GM04504 (cell line): ENCODE results near the gene SLC9A1.
A peak's percentile ranks its signal among the peaks of the same experiment; 100 is the strongest.
"Not testable (repeated sequence)": the region's sequence is repeated elsewhere in the genome, so short reads cannot be mapped to it uniquely, and the experiment has no call there.

Experiments used
- DNase-seq: peaks from one replicate; pipeline ENCODE4 v3.0.0-alpha.2; 2012; ENCODE audit warnings: low read depth

SLC9A1 gene

DNA sequence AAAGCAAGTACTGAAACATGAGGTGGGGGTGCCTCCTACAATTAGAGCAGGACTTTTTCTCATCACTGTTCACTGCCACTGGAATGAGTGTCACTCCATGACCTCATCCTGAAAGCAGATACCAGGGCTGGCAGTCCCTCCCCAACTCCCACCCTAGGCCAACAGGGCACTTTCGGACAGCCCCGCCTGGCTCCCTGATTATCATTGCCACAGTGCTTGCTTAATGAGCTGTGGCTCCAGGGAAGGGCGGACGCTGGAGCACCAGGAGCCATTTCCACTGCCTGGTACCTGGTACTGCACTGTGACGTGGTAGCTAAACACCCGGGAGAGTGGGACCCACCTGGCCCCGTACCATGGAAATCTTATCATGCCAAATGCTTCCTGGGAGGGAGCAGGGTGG is 22.3 kb downstream of the SLC9A1 start:
- no peak for DNase-seq

DNA sequence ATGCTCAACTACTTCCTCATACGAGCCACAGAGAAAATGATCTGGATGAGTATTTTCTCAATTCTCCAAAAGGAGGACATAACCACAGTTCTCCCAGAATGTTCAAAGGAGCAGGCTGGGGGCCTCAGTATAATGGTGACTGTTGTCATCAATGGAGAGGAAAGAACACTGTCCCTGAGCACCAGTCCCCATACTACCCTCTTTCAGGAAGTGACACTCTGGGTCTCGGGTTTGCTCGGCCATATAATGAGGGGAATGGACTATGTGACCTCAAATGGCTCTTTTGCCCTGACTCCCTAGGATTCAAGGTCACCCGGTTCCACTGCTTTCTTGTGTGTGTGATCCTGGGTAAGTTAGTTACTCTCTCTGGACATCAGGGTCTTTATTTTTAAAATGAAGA is 22.8 kb downstream of the SLC9A1 start:
- DNase-seq: no peak

DNA sequence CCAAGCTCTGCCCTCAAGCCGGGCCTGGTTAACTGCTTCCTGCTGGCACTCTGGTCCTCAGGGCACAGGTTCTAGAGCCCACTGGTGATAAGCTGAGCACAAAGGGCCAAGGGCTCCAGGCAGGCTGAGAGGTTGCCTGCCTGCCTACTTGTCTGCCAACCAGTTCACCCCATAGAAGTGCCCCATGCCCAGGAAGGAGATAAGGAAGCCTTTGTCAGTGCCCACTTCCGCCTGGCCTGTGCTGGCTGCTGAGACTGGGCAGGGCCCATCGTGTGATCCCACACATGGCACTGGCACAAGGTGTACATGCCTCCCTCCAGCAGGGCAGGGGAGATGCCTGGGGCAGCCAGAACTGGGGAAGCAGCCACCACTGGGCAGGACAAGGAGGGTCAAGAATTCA is 24.1 kb downstream of the SLC9A1 start:
- no peak for DNase-seq

DNA sequence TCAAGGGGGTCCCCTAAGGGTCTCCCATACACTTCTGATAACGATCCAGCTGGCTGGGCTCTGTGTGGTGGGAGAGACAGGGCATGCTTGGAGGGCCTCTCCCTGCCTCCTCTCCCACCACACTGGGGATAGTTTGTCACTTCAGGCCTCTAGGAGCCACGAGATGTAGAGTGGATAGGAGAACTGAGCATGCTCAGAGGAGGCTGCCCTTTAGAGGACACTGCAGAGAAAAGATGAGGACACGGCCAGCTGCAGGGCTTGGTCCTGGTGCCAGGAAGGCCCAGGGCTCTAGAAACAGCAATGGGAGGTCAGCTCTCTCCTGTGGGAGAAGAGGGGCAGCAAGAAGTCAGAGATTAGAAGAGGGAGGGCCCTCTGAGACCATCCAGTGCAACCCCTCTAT is 25.7 kb downstream of the SLC9A1 start:
- DNase-seq: no peak

DNA sequence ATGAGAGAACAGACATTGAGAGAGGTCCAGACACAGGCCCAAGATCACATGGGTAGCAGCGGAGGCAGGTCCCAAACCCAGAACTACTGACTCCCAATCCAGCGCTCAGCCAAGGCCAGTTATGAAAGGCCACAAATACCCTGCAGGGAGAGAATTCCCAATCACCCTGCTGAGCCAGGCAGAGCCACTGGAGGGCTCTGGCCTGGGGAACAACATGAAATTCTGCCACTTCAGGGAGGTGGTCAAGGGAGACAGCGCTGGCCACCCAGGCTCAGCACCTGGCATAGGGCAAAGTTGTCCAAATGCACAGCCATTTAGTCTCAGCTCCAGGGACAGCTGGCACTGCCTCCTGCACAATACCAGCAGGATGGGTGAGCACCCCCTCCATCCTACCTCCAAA is 27.5 kb downstream of the SLC9A1 start:
- no peak for DNase-seq

DNA sequence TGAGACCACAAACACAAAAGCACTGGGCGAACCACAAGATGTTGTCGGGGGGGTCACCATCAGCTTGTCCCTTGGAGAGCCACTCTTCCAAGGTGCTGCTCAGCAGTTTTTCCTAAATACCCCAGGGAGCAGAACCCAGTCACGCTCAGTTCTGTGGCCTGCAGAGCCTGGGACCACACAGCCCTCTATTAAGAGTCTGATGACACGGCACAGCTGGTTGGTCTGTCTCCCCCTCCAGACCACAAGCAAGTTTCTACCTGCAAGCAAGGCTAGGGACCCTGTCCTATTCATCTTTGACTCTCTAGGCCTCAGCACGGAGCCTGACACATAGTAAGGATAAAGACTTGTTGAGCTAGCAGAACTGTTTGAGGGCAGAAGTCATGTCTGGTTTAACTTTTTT is 28.5 kb downstream of the SLC9A1 start:
- DNase-seq: no peak

DNA sequence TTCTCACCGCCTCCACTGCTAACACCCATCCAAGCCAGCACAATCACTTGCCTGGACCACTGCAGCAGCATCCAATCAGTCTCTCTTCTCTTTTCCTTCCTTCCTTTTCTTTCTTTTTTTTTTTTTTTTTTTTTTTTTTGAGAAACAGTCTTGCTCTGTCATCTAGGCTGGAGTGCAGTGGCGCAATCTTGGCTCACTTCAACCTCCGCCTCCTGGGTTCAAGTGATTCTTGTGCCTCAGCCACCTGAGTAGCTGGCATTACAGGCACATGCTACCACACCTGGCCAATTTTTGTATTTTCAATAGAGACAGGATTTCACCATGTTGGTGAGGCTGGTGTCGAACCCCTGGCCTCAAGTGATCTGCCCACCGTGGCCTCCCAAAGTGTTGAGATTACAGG is 29.8 kb downstream of the SLC9A1 start:
- not testable (repeated sequence) for DNase-seq

DNA sequence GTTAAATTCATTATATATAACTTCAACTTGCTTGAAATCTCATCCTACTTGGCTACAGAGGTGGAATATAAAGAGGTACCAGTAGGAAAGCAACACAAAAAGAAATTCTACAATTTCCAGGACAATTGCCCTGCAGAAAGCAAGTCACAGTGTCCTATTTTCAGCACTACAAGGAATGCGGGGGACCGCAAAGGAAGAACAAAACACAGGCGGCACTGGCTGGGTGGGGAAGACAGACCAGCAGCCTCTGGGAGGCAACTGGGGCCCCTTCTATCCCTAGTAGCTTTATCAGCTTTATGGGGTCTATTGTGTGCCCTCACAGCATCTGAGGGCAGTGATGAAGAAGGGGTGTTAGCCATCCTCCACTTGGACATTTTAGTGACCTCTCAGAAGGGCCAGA is 30.5 kb downstream of the SLC9A1 start:
- no peak for DNase-seq

DNA sequence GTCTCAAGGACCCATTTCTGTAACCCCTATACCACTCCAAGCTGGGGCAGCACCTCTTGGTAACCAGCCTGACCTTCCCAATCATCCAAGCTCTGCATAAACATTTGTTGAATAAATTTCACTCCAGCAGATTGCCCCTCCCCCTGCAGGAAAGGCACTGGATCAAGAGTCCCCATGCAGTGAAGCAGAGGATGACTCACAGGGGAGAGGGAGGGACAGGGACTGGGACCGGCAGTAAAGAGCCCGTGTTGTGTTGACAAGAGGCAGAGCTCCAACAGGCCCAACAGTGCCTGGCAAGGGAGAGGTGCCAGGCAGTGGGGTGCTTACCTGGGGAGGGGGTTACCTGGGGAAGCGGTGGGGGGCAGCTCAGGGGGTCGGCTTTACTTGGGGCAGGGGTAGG is 32.3 kb downstream of the SLC9A1 start:
- DNase-seq: no peak

DNA sequence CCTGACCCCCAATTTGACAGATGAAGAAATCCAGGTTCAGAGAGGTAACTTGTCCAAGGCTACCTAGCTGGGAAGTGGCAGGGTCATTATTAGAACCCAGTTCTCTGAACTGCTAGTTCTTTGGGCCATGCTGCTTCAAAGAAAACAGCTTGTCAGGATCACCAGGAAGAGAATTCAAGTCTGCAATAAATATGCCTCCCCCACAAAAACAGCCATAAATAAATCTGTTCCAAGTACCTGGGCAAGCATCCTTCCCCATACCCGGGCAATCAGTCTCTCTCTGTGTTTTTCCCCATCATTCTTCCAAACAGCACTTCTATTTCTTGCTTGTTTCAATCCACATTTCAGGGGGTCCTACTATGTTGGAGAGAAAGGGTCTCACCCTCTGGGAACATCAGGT is 34.1 kb downstream of the SLC9A1 start:
- no peak for DNase-seq

DNA sequence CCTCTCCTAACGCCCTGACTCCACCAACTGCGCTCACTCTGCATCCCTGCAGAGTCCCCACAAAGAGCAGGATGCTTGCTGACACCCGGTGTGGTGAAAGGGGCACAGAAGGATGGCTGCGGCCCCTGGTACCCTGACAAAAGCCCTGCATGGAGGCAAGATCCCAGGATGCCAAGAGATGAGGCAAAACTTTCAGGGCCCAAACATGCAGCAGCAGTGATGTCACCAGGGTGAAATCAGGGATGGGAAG is 36.6 kb downstream of the SLC9A1 start:
- no peak for DNase-seq

DNA sequence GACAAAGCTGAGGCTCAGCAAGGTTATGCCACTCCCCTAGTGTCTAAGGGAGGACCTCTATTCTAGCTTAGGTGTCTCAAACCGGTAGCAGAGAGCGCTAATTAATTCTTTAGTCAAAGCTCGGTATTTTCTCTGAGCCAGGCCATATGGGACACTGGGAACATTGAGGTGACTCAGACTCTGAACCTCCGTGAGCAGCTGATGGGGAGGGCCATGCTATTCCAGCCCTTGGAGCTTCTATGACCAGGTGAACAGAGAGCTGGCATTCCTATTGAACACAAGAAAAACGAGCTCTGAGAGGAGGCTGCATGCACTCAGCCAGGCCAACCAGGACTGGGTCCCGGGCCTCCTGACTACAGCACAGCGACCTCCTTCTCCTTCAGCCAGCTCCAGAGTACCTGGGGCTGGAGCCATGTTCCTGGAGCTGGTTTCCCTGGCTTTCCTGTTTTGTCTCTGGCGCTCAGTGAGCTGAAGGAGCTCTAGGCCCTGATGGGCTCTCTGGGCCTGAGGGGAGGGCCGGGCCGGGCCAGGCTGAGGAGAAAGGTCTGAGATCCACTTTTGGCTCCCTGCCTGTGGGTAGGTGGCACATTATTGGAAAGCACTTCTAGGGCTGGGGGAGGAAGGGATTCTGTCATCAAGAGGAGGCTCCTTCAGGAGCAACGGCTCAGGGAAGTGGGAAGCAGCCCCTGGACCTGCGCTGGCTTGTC is 37.0 kb downstream of the SLC9A1 start:
- no peak for DNase-seq

DNA sequence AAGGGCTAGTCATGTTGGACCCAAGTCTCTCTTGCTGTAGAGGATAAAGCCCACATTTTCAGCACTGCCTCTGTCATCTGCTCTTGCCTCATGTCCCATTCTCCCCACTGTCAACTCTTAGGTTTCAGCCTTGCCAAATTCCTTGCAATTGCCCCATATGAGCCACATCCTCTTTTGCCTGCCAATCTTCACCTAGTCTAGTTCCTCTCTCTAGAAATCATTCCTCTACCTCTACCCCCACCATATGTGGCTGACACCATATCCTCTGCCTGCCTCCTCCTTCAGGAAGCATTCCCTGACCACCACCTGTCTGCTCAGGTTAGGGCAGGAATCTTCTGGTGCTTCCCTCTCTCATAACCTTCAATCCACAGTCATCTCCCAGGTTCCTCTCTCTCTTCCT is 38.2 kb downstream of the SLC9A1 start:
- peak; percentile 43 for DNase-seq

DNA sequence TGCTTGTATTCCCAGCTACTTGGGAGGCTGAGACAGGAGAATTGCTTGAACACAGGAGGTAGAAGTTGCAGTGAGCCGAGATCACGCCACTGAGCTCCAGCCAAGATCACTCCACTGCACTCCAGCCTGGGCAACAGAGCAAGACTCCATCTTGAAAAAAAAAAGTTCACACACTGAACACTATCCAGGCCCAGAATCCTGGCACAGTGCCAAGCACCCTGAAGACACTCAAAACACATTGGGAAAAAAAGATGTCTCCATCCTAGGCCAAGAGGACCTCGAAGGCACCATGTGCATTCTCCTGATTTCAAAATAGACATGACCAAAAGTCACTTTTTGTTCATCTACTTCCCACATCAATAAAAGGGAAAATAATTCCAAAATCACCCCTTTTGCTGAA is 38.7 kb downstream of the SLC9A1 start:
- no peak for DNase-seq

DNA sequence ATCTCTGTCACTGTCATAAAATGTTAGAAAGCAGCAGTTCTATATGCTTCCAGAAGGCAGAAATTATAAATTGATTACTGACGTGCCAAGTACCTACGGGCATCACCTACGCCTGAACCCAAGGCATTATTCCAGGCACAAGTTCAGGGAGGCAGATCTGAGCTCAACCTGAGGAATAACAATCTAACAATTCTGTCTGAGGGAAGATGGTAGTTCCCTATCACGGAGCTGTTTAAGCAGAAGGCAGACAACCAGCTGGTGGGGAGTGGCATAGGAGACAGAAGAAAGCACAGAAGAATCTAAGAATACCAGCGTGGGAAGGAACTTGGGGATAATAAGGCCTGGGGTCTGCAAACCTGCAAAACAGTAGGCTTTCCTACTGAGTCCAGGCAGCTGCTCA is 40.4 kb downstream of the SLC9A1 start:
- no peak for DNase-seq

DNA sequence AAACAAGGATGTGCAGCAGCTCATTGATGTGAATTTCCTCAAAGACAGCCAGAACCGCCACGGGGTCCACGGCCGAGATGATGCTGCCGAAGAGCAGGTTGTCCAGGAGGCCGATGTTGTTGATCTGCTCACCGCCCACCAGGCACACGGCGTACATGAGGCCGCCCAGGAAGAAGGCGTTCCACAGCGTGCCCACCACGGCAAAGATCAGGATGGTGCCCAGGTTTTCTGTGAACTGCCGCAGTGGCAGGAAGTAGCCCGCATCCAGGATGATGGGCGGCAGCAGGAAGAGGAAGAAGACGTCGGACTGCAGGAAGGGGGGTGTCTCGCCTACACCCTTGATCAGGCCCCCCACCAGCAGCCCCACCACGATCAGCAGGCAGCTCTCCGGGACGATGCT is 41.1 kb downstream of the SLC9A1 start:
- DNase-seq: no peak

DNA sequence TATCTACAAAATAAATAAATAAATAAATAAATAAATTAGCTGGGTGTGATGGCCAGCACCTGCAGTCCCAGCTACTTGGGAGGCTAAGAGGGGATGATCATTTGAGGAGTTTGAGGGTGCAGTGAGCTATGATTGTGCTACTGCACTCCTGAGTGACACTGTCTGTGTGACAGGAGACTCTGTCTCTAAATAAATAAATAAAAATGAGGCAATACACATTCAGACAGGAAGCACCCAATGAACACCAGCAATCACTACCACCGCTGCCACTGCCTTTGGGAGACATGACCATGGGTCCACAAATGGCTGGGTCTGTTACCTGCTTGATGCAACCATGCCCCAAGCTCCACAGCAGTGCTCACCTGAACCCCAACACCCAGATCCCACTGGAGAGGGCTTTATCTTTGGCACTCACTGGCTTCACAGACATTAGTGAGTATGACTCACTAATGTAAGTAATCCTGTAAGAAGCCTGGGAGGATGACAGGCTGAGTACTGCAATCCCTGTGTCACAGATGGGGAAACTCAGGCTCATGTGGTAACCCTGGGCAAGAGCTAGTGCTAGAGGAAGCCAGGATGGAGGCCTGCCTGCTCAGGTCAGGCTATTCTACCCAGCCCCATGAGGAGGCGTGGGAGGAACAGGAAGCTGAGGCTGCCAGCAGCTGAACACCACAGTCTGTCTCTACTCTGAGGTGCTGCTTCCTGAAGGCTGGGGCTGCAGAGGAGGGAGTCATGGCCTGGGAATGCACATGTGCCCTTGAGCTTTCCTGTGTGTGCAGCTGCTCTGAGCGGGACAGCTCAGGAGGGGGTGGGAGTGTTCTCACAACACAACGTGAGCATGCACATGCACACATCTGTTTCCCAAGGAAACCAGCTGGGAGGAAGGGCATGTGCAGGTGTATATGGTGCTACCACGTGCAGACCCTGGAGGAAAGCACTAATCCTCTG is 43.0 kb downstream of the SLC9A1 start:
- peak; percentile 99 for DNase-seq

DNA sequence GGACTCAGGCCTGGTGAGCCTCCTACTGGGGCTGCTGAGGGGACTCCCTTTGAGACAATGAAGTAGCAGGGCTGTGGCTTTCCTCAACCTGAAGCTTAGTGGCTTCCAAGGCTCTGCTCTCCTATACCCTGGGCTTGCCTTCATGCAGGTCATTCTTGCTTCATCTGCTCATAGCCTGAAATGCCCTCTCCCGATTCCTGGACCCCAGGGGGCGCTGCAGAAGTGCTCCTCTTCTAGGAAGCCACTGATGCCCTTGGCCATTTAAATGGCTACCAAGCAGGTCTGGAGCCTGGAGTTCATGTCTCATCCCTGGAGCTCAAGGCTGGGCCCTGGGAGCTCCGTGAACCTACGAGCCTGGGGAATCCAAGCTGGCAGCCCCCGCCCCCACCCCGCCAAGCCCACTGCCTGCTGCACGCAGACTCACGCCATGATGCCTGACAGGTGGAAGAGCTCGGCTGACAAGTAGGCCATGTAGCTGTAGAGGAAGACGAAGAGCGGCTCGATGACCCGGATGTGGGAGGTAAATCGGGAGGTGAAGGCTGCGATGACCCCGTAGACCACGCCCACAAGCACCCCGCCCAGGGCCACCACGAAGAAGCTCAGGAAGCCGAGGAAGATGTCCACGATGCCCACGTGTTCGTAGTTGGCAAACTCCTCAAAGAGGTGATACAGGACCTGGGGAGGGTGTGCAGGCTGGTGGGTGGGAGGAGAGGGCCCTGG is 45.7 kb downstream of the SLC9A1 start:
- DNase-seq: no peak

DNA sequence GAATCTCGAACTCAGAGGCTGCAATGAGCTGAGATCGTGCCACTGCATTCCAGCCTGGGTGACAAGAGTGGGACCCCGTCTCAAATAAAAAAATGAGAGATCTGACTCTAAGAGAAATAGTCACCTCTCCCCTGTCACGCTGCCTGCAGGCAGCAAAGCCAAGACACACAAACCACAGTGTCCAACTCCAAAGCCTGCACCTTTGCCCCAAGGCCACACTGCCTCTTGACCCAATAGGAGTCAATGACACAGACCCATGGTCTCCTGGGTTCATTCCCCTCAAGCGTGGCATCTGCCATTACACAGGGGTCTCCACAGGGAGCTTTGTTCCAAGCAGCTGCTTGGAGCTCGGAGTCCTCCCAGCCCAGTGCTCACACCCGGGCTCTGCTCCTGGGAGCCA is 46.3 kb downstream of the SLC9A1 start:
- no peak for DNase-seq

DNA sequence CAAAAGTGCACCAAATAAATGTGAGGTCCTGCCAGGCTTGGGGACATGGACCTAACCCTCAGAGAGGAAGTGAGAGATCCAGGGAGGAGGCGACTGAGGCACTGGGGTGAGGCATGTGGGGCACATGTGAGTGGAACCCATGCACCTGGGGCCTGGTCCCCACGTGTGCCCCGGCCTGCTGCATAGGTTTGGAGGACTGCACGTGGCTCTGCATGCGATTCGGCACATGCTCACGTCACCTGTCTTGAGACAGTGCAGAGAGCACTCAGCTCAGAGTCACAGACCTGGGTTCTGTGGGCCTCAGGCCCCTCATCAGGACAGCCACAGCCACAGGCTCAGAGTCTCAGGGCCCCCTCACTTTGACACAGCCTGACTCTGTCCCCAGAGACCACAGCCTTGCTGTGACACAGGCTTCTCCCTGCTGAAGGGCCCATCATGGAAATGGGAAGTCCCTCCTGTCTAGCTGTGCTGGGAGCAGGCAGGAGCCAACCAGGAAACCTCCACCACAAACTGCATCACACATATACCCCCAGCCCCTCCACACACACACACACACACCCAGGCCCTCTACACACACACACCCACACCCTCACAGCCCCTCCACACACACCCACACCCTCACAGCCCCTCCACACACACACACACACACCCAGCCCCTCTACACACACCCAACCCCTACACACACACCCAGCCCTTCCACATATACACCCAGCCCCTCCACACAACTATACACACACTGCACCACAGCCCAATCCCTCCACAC is 48.2 kb downstream of the SLC9A1 start:
- no peak for DNase-seq

DNA sequence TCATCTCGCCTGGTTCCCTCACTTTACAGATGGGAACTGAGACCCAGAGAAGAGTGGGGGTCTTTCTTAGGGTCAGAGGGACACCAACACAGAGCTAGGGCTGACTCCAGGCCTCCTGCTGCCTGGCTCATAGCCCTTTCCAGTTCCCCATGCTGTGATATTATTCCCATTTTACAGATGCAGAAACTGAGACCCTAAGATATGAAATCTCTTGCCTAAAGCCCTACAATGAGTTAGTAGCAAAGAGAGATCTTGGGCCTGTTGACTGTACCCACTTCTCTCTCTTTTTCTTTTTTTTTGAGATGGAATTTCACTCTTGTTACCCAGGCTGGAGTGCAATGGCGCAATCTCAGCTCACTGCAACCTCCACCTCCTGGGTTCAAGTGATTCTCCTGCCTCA is 49.9 kb downstream of the SLC9A1 start:
- DNase-seq: no peak

DNA sequence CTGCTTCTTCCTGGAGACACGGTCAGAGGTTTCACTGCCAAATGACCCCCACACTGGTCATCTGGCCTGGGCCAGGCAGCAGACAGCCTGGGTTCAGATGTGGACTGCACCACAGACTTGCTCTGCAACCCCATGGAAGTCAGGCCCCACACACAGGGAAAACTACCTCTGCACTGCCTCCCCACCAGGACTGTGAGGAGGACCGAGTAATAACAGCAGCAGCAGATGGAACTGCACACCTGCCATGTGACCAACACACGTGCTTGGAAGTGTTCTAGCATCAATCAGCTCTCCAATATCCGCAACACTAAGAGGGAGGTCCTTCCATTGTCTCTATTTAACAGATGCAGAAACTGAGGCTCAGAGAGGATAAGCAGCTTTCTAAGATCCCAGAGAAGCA is 51.4 kb downstream of the SLC9A1 start:
- no peak for DNase-seq
